Fibroblast of the aortic adventitia (primary cell): ENCODE measurements around the gene CCDC24. TPM values are rescaled to one million over a fixed set of nuclear protein-coding genes. Genes with fewer than 3 reads are reported as not detected.
A peak's percentile ranks its signal among the peaks of the same experiment; 100 is the strongest.

Source experiments
- DNase-seq: peaks from one replicate; pipeline ENCODE4 v3.0.0-alpha.2; 2010; ENCODE audit warnings: low read depth
- H3K4me3 ChIP-seq: 2 replicates; pipeline ENCODE4 v1.5.1; 2011; ENCODE audit warnings: low read depth, mild to moderate bottlenecking, control low read depth, low read length, moderate library complexity
- CTCF ChIP-seq: IDR thresholded peaks from 2 replicates; pipeline ENCODE4 v1.5.1; 2011; ENCODE audit warnings: mild to moderate bottlenecking, low read length, control low read depth, inconsistent platforms; ENCODE audit not compliant: insufficient read depth
- total RNA-seq: library from RNA; depleted of rRNA; stranded (reverse); fragments of >200 nt; gene quantifications from 2 replicates; pipeline ENCODE4 v1.2.3, GENCODE V29; 2012; ENCODE audit warnings: low replicate concordance

The CCDC24 gene
- total RNA-seq, 1 donor = 2.6 TPM

GRCh38 chr1:44040418-44040817, 49.0 kb downstream of the CCDC24 start:
- H3K4me3 ChIP-seq = no peak overlapping the region
- no peak for TF ChIP-seq CTCF
- peak; percentile 17 for DNase-seq

DNA sequence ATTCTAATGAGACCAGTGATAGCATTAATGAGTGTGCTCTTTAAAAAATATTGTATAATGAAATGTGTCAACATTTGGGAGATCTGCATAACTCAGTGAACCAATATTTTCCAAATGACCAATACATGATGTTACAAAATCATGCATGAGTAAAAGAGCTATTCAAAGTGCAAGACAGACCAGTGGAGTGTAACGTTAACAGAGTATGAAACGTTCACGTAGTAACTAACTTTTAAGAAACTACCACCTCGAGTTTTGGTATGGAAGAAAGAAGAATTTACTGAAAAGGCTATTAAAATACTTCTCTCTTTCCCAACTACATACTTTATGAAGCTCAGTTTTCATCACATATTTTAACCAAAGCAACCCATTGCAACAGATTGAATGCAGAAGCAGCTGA, 49.4 kb downstream of the CCDC24 start:
- no peak overlapping the region for H3K4me3 ChIP-seq
- TF ChIP-seq CTCF = no peak
- peak; percentile 37 for DNase-seq

GRCh38 chr1:44043176-44044070, 52.0 kb downstream of the CCDC24 start:
- DNase-seq = no peak
- TF ChIP-seq CTCF = no peak
- H3K4me3 ChIP-seq = no peak overlapping the region

GRCh38 chr1:44044071-44044801, 52.8 kb downstream of the CCDC24 start:
- H3K4me3 ChIP-seq = no peak overlapping the region
- TF ChIP-seq CTCF = no peak
- DNase-seq = no peak

DNA sequence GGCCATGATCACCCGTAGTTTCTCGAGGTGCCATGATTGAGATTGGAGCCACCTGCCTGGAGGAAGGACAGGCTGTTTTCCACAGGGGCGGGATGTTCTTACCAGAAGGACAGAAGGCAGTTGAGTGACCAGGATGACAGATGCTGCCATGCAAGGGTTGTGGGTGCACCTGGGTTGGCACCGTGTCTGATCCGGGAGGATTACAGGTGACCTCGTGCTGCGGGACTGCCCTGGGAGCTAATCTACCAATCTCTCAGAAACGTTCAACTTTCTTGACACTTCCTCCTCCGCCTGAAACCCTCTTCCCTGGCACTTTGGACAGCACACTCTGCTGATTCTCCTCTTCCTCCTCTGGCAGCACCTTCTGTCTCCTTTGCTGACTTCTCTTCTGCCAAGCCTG, 53.7 kb downstream of the CCDC24 start:
- no peak for DNase-seq
- H3K4me3 ChIP-seq = no peak overlapping the region
- no peak for TF ChIP-seq CTCF

Other genes starting within 250 kb of the CCDC24 start
- gene ARTN, start 57.8 kb upstream of the CCDC24 start, total RNA-seq = not detected in 2 replicates
- 16.2 and 20.8 TPM in 2 replicates for gene IPO13, start 44.6 kb upstream of the CCDC24 start, total RNA-seq
- gene DPH2, start 21.6 kb upstream of the CCDC24 start, total RNA-seq = 15.1 and 15.6 TPM in 2 replicates
- gene ATP6V0B, start 16.6 kb upstream of the CCDC24 start, total RNA-seq = 47.3 and 53.1 TPM in 2 replicates
- gene B4GALT2, start 12.4 kb upstream of the CCDC24 start, total RNA-seq = 19.7 and 99.1 TPM in 2 replicates
- 6.8 and 25.9 TPM in 2 replicates for gene SLC6A9, start 39.9 kb downstream of the CCDC24 start, total RNA-seq
- gene KLF17, start 127.2 kb downstream of the CCDC24 start, total RNA-seq = 0.27 and 1.1 TPM in 2 replicates
- gene KLF18, start 150.0 kb downstream of the CCDC24 start, total RNA-seq = not detected in 2 replicates
- 19.8 and 29.2 TPM in 2 replicates for gene DMAP1, start 221.9 kb downstream of the CCDC24 start, total RNA-seq